HFF-Myc (cell line): ENCODE results near the gene POLG2.

Experiments
- DNase-seq: peaks from one replicate; pipeline ENCODE4 v3.0.0-alpha.2; 2011; ENCODE audit warnings: low read depth; ENCODE audit errors: extremely low read depth
- H3K4me3 ChIP-seq: replicated peaks from 2 replicates; pipeline ENCODE4 v1.5.1; 2011; ENCODE audit warnings: low read depth, mild to moderate bottlenecking, control low read depth, low read length
- TF ChIP-seq, protein P1 (sequence below): IDR thresholded peaks from 2 replicates; pipeline ENCODE4 v1.5.1; 2012; ENCODE audit warnings: mild to moderate bottlenecking, low read depth, low read length, control low read depth; ENCODE audit errors: missing control alignments

The POLG2 gene

DNA sequence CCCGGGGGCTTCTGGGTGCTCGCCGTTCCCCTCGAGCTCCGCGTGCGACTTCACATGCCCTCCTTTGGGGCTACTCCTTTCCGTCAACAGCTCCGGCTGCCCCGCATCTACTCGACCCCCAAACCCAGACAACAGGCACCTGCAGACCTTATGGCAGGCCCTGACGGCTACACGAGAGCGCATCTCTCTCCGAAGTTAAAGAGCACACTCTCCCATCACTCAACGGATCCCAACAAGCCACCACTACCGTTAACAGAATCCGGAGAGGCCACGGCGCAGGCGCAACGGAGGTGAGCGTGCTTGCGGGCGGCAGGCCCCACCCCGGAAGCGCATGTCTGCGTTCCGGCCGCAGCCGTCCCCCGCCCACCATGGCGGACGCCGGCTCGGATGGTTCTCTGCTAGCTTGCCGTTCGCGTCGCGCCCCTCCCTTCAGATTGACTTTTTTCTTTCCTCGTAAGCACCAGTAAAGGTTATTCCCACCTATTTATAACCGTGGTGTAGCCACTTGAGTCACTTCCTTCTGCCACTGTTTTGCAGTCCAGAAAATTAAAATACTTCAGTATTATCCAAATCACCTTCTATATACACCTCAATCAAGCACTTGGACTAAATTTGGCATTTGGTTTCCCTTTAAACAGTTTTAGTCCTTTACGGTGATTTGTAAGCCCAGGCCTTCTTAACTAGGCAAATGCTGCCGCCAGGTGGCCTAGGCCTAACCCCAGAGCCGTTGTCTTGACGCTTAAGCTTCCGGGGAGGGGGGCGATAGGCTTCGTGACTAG lies at the start of gene POLG2:
Gene POLG2, minus strand, starts transcription at position 269 of the 779 bp plus-strand sequence. Its CDS starts 86 bp downstream, at position 183.
- peak within 1 kb of the TSS; percentile 51 for H3K4me3 ChIP-seq
- TF ChIP-seq, protein P1, sequence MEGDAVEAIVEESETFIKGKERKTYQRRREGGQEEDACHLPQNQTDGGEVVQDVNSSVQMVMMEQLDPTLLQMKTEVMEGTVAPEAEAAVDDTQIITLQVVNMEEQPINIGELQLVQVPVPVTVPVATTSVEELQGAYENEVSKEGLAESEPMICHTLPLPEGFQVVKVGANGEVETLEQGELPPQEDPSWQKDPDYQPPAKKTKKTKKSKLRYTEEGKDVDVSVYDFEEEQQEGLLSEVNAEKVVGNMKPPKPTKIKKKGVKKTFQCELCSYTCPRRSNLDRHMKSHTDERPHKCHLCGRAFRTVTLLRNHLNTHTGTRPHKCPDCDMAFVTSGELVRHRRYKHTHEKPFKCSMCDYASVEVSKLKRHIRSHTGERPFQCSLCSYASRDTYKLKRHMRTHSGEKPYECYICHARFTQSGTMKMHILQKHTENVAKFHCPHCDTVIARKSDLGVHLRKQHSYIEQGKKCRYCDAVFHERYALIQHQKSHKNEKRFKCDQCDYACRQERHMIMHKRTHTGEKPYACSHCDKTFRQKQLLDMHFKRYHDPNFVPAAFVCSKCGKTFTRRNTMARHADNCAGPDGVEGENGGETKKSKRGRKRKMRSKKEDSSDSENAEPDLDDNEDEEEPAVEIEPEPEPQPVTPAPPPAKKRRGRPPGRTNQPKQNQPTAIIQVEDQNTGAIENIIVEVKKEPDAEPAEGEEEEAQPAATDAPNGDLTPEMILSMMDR, result peak; percentile 55
- peak; percentile 79 for DNase-seq

GRCh38 chr17:64544742-64545141 lies 47.9 kb upstream of the POLG2 start:
- TF ChIP-seq, protein P1, result no peak
- DNase-seq, result no peak
- no peak overlapping the region for H3K4me3 ChIP-seq

DNA sequence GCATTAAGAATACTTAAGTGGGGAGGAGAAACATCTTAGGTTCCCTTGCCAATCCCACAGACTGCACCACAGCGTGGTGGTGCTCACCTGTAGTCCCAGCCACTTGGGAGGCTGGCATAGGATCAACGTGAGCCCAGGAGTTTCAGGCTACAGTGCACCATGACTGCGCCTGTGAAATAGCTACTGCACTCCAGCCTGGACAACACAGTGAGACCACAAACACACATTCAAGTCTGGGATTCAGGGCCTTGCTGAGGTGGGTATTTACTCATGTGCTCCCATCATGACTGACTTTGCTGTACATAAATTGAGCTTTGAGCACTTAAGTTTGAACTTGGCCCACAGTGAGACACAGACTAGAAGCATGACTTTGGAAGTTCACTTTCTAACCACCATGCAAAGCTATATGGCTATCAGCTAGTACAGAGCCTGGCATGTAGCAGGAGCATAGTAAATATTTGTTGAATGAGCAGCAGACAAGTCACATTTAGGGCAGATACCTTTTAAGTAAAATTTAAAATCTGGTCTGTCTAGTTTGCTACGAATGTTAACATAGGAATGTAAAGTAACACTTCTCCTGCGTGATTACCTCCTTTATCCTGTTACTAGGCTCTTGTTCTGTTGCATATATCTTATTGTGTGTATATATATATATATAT lies 43.4 kb upstream of the POLG2 start:
- DNase-seq, result no peak
- TF ChIP-seq, protein P1, result no peak
- no peak overlapping the region for H3K4me3 ChIP-seq

GRCh38 chr17:64538508-64539130 lies 41.8 kb upstream of the POLG2 start:
- TF ChIP-seq, protein P1, result no peak
- no peak overlapping the region for H3K4me3 ChIP-seq
- DNase-seq, result no peak

GRCh38 chr17:64537488-64537887 lies 40.6 kb upstream of the POLG2 start:
- no peak overlapping the region for H3K4me3 ChIP-seq
- DNase-seq, result no peak
- TF ChIP-seq, protein P1, result no peak

- TF ChIP-seq, protein P1, result no peak
- DNase-seq, result no peak
- no peak overlapping the region for H3K4me3 ChIP-seq
Observed at GRCh38 chr17:64536913-64537312, 40.1 kb upstream of the POLG2 start.
